ENCODE data around the gene PLCG2. TPM values are rescaled to one million over a fixed set of nuclear protein-coding genes. Genes with fewer than 3 reads are reported as not detected.

The PLCG2 gene
- total and polyA plus RNA-seq, 2 of the 8 experiments (the other 6 are each of a cell fraction or from before 2014, with no cell fraction given), result 6.1 to 6.9 TPM

- Histone ChIP-seq H3K36me3 (ENCODE audit: control insufficient read depth in 2 of 4, insufficient read depth in 4 of 4, low read length in 3 of 4) (no peaks in the 10 kb centered on the region), H3K14ac (ENCODE audit: insufficient read length) (no peak overlapping the region), H3K56ac (replicated peaks; ENCODE audit: insufficient read length, low read depth, low read length) (no peak overlapping the region), H3K4me1 (replicated peaks in 1 of 4; ENCODE audit: control insufficient read depth in 3 of 4, insufficient read depth in 4 of 4, low read length in 3 of 4) (peaks cover 0 to 8% (median 5%) of the 10 kb centered on the region in 4 experiments; a peak in 6 of 7 replicates), H3K9ac (replicated peaks in 1 of 4; ENCODE audit: extremely low read depth in 1 of 4, low read depth in 3 of 4, low read length in 3 of 4) (no peak overlapping the region), H3K4me2 (ENCODE audit: insufficient read depth in 1 of 2, low read depth in 2 of 2, low read length in 2 of 2) (no peak overlapping the region), H2BK15ac (ENCODE audit: low read length) (no peak overlapping the region), H2AFZ (ENCODE audit: low read length) (no peak overlapping the region), H2BK5ac (ENCODE audit: low read depth, low read length) (no peak overlapping the region; the same call in 1 of the 2 replicates), H4K20me1 (replicated peaks in 1 of 2; ENCODE audit: control insufficient read depth in 1 of 2, insufficient read depth in 2 of 2, low read length in 2 of 2) (no peaks in the 10 kb centered on the region), H4K5ac (ENCODE audit: insufficient read length, low read depth, low read length) (no peak overlapping the region), H3K9me3 (ENCODE audit: insufficient read depth in 2 of 2, low read depth in 1 of 2, low read length in 1 of 2) (no peaks in the 10 kb centered on the region), H3K4me3 (ENCODE audit: extremely low read depth in 1 of 4, insufficient read depth in 2 of 4, low read depth in 3 of 4, low read length in 4 of 4) (no peak overlapping the region), H3K79me1 (ENCODE audit: low read depth, low read length) (no peaks in the 10 kb centered on the region), H2BK120ac (replicated peaks; ENCODE audit: low read depth, low read length) (no peak overlapping the region), H2BK12ac (ENCODE audit: low read depth, low read length) (no peak overlapping the region), H4K8ac (ENCODE audit: extremely low read depth, insufficient read depth, low read length) (no peak overlapping the region), H4K91ac (replicated peaks; ENCODE audit: insufficient read length, low read length) (no peak overlapping the region), H3K4ac (replicated peaks; ENCODE audit: insufficient read length, low read depth, low read length) (no peak overlapping the region), H3K18ac (ENCODE audit: extremely low read depth, low read length) (no peak overlapping the region), H3K23ac (ENCODE audit: insufficient read length) (no peak overlapping the region), H3K23me2 (ENCODE audit: low read depth, low read length) (no peaks in the 10 kb centered on the region), H3K27me3 (replicated peaks in 1 of 4; ENCODE audit: control insufficient read depth in 3 of 4, extremely low read depth in 1 of 4, insufficient read depth in 3 of 4, low read length in 3 of 4) (no peaks in the 10 kb centered on the region), H3K79me2 (ENCODE audit: control insufficient read depth in 1 of 2, insufficient read depth in 2 of 2, low read length in 2 of 2) (no peaks in the 10 kb centered on the region), H2BK20ac (ENCODE audit: low read length) (no peak overlapping the region), H3K27ac (ENCODE audit: low read depth, low read length) (no peak overlapping the region), H2AK5ac (ENCODE audit: low read depth, low read length) (no peak overlapping the region)
- FAIRE-seq (no peak), DNase-seq (ENCODE audit: low read depth in 1 of 2, low spot score in 2 of 2) (no peak)
- POLR2A ChIA-PET (ENCODE audit: partially characterized antibody), result no interaction called here
- no peak for TF ChIP-seq KDM5A (IDR thresholded peaks at IDR 0.05; ENCODE audit: low read length)
- TF ChIP-seq RFX5 (IDR thresholded peaks at IDR 0.05; ENCODE audit: borderline replicate concordance, low read depth, low read length), result no peak
- 91% methylated on average over 6 of the region's 6 CpGs; no CpG with 5 or more reads in 1 of the 2 experiments for WGBS, 2 experiments (ENCODE audit: extremely low coverage in 1 of 2, insufficient coverage in 1 of 2, insufficient read length in 1 of 2, insufficient replicate concordance in 2 of 2, low coverage in 1 of 2, low lambda C conversion rate in 2 of 2, missing lambda C conversion rate in 1 of 2)
- CTCF ChIA-PET (ENCODE audit: partially characterized antibody), result interaction anchor here (0.8 to 9.1 kb wide), 5 partner anchors 9 to 197 kb away, joined by 3 to 77 read pairs (median 4); no protein-coding TSS in a partner anchor
Observed at GRCh38 chr16:81883235-81883634, 104.1 kb downstream of the PLCG2 start.
